Right renal cortex interstitium (tissue), 3 donors: Measurements from ENCODE around the gene BSG. TPM values are rescaled to one million over a fixed set of nuclear protein-coding genes. Genes with fewer than 3 reads are reported as not detected.

ENCODE experiments used
- DNase-seq, 3 donors: peaks; one replicate each; pipeline ENCODE4 v3.0.0-alpha.2; 2013; ENCODE audit warnings: low read depth in 3 of 3, low spot score in 2 of 3
- polyA plus RNA-seq, 3 donors: library from polyadenylated mRNA; unstranded; fragments of 120-200 nt; gene quantifications; one replicate each; pipeline ENCODE4 v1.2.1, GENCODE V29; 2013; ENCODE audit not compliant: insufficient read length in 3 of 3

Gene BSG
- polyA plus RNA-seq, 3 donors: 377 to 439 (median 378) TPM

DNA sequence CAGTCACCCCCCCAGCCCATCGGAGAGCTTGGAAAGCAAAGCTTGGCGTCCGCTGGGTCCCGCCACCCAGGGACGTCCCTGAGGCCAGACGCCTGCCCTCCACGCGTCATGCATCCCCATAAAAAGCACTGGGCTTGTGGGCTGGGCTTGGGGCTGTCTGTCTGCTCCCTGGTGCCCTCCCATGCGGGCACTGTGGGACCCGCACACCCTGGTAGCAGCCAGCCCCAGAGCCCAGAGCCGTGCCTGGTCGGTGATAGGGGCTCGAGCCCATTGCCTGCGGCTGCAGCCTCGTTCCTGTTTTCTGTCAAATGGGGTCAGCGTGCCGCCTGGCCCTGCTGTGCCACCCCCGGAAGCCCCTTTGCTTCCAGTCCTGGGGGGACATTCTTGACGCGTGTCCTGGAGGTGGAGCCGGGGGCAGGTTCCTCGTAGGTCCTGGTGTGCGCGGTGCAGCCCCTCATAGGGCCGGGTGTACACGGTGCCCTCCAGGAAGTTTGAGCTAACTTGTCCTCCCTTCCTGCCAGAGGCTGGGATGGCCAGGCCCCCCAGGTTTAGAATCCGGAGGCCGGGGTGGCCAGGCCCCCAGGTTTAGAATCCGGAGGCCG, 32.9 kb upstream of the BSG start:
- no peak for DNase-seq

DNA sequence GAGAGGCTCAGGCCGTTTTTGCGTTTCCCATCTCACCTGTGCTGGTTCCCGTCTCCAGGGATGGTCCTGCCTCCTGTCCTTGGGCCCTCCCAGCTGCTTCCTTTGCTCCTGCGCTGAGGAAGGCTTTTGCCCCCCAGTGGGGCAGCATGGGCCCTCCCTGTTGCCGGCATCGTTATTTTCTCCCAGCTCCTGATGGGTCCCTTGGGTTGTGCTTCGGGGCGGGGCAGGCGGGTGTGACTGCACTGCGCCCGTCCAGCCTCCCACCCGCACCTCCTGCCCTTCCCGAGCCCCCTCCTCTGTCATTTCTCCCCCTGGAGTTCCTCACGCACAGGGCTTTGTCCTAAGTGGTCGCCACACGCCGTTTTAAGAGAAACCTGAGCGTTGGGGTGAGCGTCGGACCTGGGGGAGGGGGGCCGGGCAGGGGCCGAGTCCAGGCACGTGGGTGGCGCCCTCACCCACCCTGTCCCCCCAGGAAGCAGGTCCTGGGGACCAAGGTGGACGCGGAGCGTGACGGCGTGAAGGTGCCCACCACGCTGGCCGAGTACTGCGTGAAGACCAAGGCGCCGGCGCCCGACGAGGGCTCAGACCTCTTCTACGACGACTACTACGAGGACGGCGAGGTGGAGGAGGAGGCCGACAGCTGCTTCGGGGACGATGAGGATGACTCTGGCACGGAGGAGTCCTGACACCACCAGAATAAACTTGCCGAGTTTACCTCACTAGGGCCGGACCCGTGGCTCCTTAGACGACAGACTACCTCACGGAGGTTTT, 31.3 kb upstream of the BSG start:
- DNase-seq: no peak

DNA sequence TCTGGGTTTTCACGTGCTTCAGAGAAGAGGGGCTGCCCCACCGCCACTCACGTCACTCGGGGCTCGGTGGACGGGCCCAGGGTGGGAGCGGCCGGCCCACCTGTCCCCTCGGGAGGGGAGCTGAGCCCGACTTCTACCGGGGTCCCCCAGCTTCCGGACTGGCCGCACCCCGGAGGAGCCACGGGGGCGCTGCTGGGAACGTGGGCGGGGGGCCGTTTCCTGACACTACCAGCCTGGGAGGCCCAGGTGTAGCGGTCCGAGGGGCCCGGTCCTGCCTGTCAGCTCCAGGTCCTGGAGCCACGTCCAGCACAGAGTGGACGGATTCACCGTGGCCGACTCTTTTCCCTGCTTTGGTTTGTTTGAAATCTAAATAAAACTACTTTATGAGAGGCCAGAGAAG, 30.7 kb upstream of the BSG start:
- DNase-seq: no peak

DNA sequence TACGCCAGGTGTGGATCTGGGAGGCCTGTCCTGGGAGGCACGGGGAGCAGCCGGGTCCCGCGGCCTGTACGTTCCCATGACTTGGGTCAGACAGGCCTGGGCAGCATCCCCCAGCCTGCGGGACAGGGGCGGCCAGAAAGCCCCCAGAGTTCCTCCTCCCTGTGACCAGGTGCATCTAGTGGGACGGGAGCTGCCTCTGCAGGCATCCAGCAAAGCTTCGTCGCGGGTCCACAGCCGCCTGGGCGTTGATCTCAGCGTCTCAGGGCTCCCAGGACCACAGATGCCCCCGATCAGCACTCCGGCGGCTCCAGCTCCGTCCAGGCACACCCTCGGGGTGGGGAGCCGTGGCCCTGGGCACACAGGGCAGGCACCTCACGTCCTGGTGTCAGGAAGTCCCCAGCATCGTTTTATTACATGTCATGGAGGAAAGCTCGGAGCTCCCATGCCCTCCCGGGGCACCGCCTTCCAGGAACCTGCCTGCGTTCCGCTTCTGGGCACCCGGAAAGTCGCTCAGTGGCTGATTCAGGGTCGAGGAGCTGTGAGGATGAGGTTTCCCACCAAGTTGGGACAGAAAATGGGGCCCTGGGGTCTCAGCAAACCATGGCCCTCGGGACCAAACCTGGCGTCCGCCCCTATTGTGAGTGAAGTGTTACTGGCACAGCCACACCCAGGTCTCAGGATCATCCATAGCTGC, 30.1 kb upstream of the BSG start:
- no peak for DNase-seq

DNA sequence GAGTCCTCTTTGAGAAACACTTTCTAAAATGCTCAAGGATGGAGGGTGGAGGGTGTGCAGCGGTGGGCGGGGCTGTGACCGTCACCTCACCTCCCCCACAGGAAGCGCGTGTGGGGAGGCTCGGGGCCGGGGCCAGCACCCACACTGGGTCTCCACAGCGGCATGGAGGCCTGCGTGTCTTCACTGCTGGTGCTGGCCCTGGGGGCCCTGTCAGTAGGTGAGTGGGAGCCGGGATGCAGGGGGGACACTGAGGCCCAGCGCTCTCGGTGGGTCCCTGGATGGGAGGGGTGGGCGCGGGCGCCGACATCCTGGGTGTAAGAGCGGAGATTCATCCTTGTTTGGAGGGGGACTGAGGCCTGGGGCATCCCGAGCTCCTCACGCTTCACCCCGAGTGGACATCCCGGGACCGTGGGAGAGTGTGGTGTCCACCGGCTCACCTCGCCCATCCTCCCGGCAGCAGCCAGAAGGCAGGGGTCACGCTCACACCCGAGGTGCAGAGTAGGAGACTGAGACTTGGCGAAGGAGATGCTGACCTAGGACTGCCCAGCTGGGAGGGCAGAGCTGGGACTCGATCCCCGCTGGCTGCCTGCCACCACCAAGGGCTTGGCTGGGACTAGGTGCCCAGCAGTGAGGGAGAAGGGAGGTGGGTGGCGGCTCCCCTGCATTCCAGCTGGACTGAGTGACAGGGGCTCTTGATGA, 28.3 kb upstream of the BSG start, which contains the start of gene GZMM:
GZMM (plus strand) TSS at position 144 of the 699 bp plus-strand sequence; CDS start at position 163, 19 bp downstream.
- DNase-seq: no peak

DNA sequence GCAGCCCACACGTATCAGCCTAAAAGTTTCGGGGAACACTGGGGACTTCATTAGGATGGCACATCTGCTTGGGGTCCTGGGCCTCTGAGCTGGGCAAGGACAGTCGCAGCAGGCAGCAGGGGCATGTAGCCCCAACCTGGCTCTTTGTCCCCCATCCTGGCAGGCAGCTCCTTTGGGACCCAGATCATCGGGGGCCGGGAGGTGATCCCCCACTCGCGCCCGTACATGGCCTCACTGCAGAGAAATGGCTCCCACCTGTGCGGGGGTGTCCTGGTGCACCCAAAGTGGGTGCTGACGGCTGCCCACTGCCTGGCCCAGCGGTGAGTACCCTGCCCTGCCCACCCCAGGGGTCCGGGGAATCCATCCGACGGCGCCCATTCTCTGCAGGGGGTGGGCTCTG, 25.3 kb upstream of the BSG start:
- DNase-seq: no peak

DNA sequence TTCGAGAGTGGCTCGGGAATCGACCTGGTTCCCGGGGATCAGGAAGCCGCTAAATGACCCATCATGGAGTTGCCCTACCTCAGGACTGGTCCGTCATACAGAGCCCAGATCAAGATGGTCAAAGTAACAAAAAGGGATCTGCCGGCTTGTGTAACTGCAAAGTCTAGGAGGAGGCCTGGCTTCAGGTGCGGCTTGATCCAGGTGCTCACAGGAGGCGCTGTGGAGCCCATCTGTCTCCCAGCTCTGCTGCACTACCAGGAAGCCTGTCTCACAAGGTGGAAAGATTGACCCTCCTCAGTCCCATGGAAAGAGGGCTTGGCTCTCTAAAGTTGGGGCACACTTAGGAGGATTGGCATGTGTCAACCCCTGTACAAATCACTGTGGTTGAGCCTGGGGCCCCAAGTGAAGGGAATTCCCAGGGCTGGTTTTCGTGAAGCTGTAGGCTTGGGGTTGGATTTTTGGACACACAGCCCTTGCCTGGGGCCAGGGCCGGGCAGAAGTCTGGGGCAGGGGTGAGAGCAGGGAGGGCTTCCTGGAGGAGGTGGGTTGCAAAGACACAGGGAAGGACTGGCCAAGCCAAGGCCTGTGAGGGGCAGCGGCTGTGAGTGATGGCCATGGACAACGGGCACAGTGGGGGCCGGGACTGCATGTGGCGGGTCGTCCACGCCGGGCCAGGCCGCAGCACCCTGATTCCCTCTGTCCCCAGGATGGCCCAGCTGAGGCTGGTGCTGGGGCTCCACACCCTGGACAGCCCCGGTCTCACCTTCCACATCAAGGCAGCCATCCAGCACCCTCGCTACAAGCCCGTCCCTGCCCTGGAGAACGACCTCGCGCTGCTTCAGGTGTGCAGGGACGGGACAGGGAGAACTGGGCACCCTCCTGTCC, 24.3 kb upstream of the BSG start:
- DNase-seq: no peak

DNA sequence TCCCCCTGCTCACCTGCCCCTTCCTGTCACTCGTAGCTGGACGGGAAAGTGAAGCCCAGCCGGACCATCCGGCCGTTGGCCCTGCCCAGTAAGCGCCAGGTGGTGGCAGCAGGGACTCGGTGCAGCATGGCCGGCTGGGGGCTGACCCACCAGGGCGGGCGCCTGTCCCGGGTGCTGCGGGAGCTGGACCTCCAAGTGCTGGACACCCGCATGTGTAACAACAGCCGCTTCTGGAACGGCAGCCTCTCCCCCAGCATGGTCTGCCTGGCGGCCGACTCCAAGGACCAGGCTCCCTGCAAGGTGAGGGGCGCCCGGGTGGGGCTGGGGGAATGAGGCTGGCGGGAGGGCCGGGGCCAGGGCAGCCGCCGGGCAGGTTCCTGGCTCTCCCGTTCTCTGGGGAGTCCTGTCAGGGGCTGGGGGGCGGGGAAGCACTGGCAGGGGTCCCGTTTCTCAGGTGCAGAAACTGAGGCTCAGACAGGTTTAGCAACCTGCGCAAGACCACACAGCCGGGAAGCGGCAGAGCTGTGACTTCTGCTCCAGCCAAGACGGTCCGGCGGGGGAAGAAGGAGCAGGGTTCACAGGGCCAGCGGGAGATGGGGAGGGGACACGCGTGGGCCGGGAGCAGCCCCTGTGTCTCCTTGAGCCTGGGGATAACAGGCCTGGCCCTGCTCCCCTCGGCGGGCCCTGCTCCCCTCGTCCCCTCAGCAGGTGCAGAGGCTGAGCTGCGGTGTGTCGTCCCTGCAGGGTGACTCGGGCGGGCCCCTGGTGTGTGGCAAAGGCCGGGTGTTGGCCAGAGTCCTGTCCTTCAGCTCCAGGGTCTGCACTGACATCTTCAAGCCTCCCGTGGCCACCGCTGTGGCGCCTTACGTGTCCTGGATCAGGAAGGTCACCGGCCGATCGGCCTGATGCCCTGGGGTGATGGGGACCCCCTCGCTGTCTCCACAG, 23.2 kb upstream of the BSG start:
- no peak for DNase-seq

DNA sequence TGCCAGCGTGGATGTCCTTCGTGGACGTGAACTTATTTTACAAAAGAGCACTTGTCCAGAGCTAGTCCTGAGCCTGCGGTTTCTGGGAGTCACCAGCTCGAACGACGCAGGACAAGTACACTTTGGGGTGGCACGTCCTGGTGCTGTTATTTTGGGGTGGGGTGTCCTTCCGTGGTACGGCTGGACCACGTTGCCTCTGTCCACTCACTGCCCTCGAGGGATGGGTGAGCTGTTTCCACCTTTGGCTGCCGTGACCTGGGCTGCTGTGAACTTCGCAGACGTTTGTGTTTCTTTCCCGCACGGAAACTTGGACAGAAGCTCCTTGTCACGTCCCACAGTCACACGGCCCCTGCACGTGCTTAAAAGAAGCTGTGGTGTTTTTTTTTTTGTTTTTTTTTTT, 17.6 kb upstream of the BSG start:
- no peak for DNase-seq

DNA sequence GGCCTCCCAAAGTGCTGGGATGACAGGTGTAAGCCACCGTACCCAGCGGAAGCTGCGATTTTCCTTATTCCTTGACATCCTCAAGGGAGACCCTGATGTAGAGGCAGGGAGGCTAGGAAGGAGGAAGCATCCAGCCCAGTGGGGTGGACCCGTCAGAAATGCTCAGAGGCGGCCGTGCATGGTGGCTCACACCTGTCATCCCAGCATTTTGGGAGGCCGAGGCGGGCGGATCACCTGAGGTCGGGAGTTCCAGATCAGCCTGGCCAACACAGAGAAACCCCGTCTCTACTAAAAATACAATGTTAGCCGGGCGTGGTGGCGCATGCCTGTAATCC, 17.0 kb upstream of the BSG start:
- DNase-seq: no peak

DNA sequence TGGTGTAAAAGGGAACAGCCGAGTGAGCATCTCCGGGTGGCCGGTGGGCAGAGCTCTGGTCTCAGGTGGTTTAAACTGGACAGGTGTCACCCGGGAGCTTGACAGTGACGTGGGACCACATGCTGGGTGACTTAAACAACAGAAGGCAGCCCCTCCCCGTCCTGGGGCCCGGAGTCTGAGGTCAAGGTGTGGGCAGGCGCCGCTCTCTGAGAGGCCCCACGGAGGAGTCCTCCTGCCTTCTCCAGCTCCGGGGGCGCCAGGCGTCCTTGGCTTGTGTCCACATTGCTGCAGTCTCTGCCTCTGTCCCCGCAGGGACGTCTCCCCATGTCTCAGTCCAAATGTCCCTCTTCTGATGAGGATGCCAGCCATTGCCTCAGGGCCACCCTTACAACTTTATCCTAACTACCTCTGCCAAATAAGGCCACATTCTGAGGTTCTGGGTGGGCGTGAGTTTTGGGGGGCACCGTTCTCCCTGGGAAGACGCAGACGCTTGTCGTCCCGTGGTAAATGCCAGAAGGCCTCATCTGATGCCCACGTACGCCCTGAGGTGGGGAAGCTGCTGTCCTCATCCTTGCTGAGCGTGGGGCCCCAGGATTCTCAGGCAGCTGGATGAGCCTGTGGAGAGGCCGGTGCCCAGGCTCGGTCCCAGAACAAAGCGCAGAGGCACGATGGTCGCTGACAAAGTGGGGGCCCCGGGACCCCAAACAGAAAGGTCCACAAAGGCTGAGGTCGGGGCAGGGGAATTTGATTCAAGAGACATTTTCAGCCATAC, 15.6 kb upstream of the BSG start:
- DNase-seq: no peak

DNA sequence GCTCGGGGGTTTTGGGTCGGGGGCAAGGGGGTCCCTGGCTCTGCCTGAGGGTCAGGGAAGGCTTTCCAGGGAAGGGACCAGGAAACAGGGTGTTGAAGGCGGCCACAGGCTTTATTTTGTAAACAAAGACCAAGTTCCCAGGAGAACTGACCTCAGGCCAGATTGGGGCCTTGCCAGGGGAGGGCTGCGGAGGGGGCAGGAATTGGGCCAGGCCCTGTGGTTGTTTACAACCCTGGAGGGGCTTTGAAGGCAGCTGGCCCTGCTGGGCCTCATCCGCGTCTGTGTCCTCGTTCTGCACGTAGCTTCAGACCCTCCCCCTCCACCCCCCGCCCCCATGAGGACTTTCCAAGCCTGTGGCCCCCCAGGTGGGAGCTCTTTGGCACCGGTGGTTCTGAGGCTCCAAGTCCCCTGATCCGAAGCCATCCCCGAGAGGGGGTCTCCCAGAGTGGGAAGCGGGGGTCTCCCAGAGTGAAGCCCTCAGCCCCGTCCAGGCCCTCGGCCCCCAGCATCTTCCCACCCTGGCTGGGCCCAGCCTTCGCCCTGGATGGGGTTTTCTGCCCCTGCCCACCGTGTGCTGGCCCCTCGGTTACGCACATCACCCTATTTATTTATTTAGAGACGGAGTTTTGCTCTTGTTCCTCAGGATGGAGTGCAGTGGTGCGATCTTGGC, 13.5 kb upstream of the BSG start:
- DNase-seq: no peak

DNA sequence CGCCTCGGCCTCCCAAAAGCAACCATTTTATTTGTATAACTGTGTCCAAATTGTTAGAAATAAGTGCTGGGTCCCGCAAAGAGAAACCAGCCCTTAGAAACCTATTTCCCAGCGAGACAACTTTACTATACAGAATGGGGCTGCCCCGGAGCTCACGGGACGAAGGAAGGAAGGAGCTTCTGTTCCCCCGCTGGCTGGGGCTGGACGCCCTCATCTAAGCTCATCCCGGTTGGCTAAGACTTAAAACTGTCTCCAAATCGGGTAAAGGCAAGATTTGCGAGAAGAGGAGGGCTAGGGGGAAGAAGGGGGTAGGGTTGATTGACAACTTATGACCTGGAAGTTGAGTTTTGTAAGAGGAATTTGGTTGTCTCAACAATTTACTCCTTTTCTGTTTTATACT, 12.3 kb upstream of the BSG start:
- DNase-seq: no peak

DNA sequence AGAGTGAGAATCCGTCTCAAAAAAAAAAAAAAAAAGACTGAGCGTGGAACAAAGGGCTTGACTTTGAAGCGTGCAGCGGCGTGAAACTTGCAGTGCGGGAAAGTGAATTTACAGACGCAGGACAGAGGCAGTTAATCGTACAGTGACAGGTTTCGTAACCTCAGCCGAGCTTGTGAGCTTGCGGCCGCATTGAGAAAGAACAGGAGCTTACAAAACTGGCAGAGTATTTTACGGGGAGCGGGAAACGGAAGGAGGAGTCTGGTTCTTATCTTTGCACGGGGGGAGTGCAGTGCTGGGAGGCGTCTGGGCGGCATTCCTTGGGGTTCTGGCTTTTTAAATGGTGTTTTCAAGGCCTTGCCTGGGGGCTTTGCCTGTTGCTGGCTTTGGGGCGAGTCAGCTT, 6.0 kb upstream of the BSG start:
- no peak for DNase-seq

DNA sequence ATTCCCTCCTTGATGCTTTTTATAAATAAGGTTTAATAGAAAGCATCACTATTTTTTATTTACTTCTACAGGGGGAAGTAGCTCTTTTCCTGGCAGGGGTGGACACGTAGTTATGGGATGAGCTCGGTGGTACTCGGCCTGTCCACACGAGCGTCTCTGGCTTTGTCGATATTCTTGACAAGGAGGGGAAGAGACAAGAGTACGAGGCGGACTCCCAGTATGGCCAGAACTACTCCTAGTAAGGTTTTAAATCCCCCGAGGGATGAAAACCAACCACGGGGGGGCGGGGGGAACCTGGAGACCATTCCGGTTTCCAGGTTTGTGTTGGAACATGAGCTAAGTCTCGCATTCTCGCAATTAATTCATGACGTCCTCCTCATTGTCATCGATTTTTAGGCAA, 5.6 kb upstream of the BSG start:
- no peak for DNase-seq

DNA sequence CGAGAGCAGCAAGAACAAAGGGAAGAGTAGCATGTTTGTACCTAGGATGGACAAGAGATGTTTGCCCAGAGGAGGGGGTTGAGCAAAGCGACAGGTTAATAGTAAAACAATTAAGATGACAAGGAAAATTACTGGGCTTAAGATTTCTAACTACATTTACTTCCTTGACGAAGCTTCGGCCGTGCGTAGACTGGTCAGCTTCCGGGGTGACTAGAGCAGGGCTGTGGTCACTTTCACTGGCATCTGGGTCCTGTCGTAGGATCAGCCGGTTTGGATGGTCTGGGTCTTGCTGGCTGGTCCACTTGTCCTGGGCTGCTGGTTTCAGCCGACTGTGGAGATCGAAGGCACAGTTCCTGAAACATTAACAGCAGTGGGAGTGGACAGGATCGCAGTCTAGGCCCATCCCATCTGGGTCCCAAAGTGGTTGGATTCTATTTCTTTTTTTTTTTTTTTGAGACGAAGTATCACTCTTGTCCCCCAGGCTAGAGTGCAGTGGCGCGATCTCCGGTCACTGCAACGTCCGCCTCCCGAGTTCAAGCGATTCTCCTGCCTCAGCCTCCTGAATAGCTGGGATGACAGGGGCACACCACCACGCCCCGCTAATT, 5.0 kb upstream of the BSG start:
- DNase-seq: no peak

DNA sequence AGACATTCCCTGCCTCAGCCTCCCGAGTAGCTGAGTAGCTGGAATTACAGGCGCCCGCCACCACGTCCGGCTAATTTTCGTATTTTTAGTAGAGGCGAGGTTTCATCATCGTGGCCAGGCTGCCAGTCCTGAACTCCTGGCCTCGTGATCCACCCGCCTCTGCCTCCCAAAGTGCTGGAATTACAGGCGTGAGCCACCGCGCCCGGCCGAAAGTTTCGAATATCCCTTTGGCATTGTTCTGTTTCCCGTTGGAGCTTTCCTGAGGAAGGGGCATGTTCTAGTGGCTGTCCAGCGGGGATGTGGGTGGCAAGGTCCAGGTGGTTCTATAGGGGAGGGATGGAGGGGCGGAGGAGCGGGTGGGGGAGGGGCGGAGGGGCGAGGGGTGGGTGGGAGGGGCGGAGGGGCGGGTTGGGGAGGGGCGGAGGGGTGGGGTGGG, 2.1 kb upstream of the BSG start:
- DNase-seq: no peak
